SK-N-SH treated with all-trans-retinoic acid at 6 μM for 48 hours (cell line): ENCODE results near the gene TMEM208.

Experiments used
- ARNTL ChIP-seq: fragments of 450-650 bp; formaldehyde crosslinking; IDR thresholded peaks from 2 replicates; pipeline ENCODE4 v1.5.0; 2020; ENCODE audit warnings: low read depth, mild to moderate bottlenecking, moderate library complexity, borderline replicate concordance
- OSR1 ChIP-seq: fragments of 250-450 bp; sonication (Bioruptor Pico); IDR thresholded peaks from 2 replicates; pipeline ENCODE4 v1.8.0; 2022; ENCODE audit warnings: moderate library complexity, mild to moderate bottlenecking, inconsistent platforms
- PPARA ChIP-seq: fragments of 250-450 bp; sonication (Bioruptor Pico); IDR thresholded peaks from 2 replicates; pipeline ENCODE4 v1.5.0; 2020; ENCODE audit warnings: mild to moderate bottlenecking, borderline replicate concordance
- RARB ChIP-seq: fragments of 250-450 bp; sonication (Bioruptor Pico); IDR thresholded peaks from 2 replicates; pipeline ENCODE4 v1.8.0; 2021; ENCODE audit warnings: mild to moderate bottlenecking, moderate library complexity
- TCF4 ChIP-seq: fragments of 250-450 bp; sonication (Bioruptor Pico); IDR thresholded peaks from 2 replicates; pipeline ENCODE4 v1.8.0; 2021; ENCODE audit warnings: mild to moderate bottlenecking, moderate library complexity, borderline replicate concordance
- TOX ChIP-seq: fragments of 250-450 bp; sonication (Bioruptor Pico); IDR thresholded peaks from 2 replicates; pipeline ENCODE4 v1.8.0; 2021; ENCODE audit warnings: mild to moderate bottlenecking, moderate library complexity, borderline replicate concordance
- ZFP3 ChIP-seq: fragments of 250-450 bp; sonication (Bioruptor Pico); IDR thresholded peaks from 2 replicates; pipeline ENCODE4 v1.5.0; 2020; ENCODE audit warnings: mild to moderate bottlenecking, moderate library complexity
- TF ChIP-seq, protein P1 (sequence below): fragments of 250-450 bp; sonication (Bioruptor Pico); IDR thresholded peaks from 2 replicates; pipeline ENCODE4 v1.8.0; 2020; ENCODE audit warnings: mild to moderate bottlenecking, moderate library complexity, borderline replicate concordance
- TF ChIP-seq, protein P2 (sequence below): fragments of 250-450 bp; sonication (Bioruptor Pico); IDR thresholded peaks from 2 replicates; pipeline ENCODE4 v1.8.0; 2021; ENCODE audit warnings: low read depth, mild to moderate bottlenecking, moderate library complexity, borderline replicate concordance
- TF ChIP-seq, protein P3 (sequence below): fragments of 250-450 bp; sonication (Bioruptor Pico); IDR thresholded peaks from 2 replicates; pipeline ENCODE4 v1.5.1; 2021; ENCODE audit warnings: mild to moderate bottlenecking, moderate library complexity

DNA sequence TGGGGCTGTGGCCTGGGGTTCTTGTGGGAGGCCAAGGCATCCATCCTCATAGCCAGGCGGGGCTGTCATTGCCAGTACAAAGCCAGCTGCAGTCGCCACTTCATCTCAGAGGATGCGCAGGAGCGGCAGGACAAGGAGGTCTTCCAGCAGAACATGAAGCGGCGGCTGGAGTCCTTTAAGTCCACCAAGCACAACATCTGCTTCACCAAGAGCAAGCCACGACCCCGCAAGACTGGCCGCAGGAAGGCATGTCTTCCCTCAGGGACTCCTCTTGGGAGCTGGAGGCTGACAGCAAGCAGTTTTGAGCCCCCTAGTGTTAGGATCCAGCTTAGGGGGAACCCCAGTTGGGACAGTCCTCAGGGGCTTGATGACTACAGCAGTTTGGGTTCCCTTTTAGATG is 37.3 kb downstream of the TMEM208 start:
- no peak for TF ChIP-seq RARB
- TF ChIP-seq ZFP3, result no peak
- TF ChIP-seq, protein P1, sequence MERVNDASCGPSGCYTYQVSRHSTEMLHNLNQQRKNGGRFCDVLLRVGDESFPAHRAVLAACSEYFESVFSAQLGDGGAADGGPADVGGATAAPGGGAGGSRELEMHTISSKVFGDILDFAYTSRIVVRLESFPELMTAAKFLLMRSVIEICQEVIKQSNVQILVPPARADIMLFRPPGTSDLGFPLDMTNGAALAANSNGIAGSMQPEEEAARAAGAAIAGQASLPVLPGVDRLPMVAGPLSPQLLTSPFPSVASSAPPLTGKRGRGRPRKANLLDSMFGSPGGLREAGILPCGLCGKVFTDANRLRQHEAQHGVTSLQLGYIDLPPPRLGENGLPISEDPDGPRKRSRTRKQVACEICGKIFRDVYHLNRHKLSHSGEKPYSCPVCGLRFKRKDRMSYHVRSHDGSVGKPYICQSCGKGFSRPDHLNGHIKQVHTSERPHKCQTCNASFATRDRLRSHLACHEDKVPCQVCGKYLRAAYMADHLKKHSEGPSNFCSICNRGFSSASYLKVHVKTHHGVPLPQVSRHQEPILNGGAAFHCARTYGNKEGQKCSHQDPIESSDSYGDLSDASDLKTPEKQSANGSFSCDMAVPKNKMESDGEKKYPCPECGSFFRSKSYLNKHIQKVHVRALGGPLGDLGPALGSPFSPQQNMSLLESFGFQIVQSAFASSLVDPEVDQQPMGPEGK (CRISPR knock-in tag), result no peak
- TF ChIP-seq TOX (CRISPR knock-in tag), result no peak
- TF ChIP-seq, protein P2, sequence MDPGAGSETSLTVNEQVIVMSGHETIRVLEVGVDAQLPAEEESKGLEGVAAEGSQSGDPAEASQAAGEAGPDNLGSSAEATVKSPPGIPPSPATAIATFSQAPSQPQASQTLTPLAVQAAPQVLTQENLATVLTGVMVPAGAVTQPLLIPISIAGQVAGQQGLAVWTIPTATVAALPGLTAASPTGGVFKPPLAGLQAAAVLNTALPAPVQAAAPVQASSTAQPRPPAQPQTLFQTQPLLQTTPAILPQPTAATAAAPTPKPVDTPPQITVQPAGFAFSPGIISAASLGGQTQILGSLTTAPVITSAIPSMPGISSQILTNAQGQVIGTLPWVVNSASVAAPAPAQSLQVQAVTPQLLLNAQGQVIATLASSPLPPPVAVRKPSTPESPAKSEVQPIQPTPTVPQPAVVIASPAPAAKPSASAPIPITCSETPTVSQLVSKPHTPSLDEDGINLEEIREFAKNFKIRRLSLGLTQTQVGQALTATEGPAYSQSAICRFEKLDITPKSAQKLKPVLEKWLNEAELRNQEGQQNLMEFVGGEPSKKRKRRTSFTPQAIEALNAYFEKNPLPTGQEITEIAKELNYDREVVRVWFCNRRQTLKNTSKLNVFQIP (CRISPR knock-in tag), result no peak
- no peak for TF ChIP-seq OSR1 (CRISPR knock-in tag)
- TF ChIP-seq ARNTL (CRISPR knock-in tag), result no peak
- TF ChIP-seq PPARA, result no peak
- TF ChIP-seq, protein P3, sequence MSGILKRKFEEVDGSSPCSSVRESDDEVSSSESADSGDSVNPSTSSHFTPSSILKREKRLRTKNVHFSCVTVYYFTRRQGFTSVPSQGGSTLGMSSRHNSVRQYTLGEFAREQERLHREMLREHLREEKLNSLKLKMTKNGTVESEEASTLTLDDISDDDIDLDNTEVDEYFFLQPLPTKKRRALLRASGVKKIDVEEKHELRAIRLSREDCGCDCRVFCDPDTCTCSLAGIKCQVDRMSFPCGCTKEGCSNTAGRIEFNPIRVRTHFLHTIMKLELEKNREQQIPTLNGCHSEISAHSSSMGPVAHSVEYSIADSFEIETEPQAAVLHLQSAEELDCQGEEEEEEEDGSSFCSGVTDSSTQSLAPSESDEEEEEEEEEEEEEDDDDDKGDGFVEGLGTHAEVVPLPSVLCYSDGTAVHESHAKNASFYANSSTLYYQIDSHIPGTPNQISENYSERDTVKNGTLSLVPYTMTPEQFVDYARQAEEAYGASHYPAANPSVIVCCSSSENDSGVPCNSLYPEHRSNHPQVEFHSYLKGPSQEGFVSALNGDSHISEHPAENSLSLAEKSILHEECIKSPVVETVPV (CRISPR knock-in tag), result no peak
- no peak for TF ChIP-seq TCF4
